ENCODE data around the gene FKBP7.
A peak's percentile ranks its signal among the peaks of the same experiment; 100 is the strongest.

FKBP7 gene

DNA sequence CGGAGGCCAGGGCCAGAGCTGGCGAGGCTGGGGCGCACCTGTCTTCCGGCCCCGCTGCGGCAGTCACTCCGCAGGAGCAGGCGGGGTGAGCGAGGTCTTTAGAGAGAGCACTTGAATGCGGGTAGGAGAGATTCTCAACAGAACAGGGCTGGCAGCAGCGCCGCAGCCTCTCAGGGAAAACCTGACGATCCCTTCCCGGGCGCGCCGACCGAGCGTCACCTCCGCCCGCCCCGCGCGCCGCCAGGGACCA is 28.0 kb downstream of the FKBP7 start:
- peaks cover 38% of the 10 kb centered on the region for H3K79me2 ChIP-seq (ENCODE audit: insufficient read depth, low read length)
- no peaks in the 10 kb centered on the region for H3K27me3 ChIP-seq (ENCODE audit: insufficient read depth, low read length, poor library complexity)
- H3K9ac ChIP-seq (ENCODE audit: low read depth, low read length) = peak overlapping the region; percentile 89
- DNase-seq = no peak
- H3K27ac ChIP-seq (ENCODE audit: low read length) = peak overlapping the region; percentile 95
- peaks cover 39% of the 10 kb centered on the region for H3K36me3 ChIP-seq (ENCODE audit: insufficient read depth, low read length)
- peak overlapping the region; percentile 87 for H3K4me2 ChIP-seq (ENCODE audit: insufficient read depth, low read length)
- peaks cover 19% of the 10 kb centered on the region for H4K20me1 ChIP-seq (ENCODE audit: insufficient read depth, low read length)
- peaks cover 36% of the 10 kb centered on the region for H3K4me1 ChIP-seq (ENCODE audit: insufficient read depth, low read length)
- ATAC-seq (ENCODE audit: insufficient read depth, low read depth) = no peak
- TF ChIP-seq, protein P1, sequence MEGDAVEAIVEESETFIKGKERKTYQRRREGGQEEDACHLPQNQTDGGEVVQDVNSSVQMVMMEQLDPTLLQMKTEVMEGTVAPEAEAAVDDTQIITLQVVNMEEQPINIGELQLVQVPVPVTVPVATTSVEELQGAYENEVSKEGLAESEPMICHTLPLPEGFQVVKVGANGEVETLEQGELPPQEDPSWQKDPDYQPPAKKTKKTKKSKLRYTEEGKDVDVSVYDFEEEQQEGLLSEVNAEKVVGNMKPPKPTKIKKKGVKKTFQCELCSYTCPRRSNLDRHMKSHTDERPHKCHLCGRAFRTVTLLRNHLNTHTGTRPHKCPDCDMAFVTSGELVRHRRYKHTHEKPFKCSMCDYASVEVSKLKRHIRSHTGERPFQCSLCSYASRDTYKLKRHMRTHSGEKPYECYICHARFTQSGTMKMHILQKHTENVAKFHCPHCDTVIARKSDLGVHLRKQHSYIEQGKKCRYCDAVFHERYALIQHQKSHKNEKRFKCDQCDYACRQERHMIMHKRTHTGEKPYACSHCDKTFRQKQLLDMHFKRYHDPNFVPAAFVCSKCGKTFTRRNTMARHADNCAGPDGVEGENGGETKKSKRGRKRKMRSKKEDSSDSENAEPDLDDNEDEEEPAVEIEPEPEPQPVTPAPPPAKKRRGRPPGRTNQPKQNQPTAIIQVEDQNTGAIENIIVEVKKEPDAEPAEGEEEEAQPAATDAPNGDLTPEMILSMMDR (IDR thresholded peaks at IDR 0.05; ENCODE audit: borderline replicate concordance, extremely low read depth, low read length, poor library complexity, severe bottlenecking) = no peak
- TF ChIP-seq EZH2 (IDR thresholded peaks at IDR 0.05; ENCODE audit: borderline replicate concordance, low read depth, low read length, severe bottlenecking) = no peak
- H3K9me3 ChIP-seq (ENCODE audit: insufficient read depth, low read length, severe bottlenecking) = no peaks in the 10 kb centered on the region
- H3K4me3 ChIP-seq (ENCODE audit: low read depth in 1 of 2, low read length in 2 of 2) = peak overlapping the region; percentile 69 to 71
- H2AFZ ChIP-seq (ENCODE audit: low read depth, low read length) = peak overlapping the region; percentile 93

GRCh38 chr2:178449700-178450523 is 28.5 kb downstream of the FKBP7 start:
- Histone ChIP-seq H3K36me3 (ENCODE audit: insufficient read depth, low read length) (peaks cover 44% of the 10 kb centered on the region), H3K4me3 (ENCODE audit: low read depth in 1 of 2, low read length in 2 of 2) (peak overlapping the region; percentile 69 to 71), H3K27ac (ENCODE audit: low read length) (peak overlapping the region; percentile 95), H3K9me3 (ENCODE audit: insufficient read depth, low read length, severe bottlenecking) (no peaks in the 10 kb centered on the region), H3K27me3 (ENCODE audit: insufficient read depth, low read length, poor library complexity) (no peaks in the 10 kb centered on the region), H3K79me2 (ENCODE audit: insufficient read depth, low read length) (peaks cover 43% of the 10 kb centered on the region), H3K9ac (ENCODE audit: low read depth, low read length) (peak overlapping the region; percentile 89), H2AFZ (ENCODE audit: low read depth, low read length) (peak overlapping the region; percentile 93), H3K4me2 (ENCODE audit: insufficient read depth, low read length) (peak overlapping the region; percentile 87), H4K20me1 (ENCODE audit: insufficient read depth, low read length) (peaks cover 19% of the 10 kb centered on the region), H3K4me1 (ENCODE audit: insufficient read depth, low read length) (peaks cover 36% of the 10 kb centered on the region)
- TF ChIP-seq, protein P1 (IDR thresholded peaks at IDR 0.05; ENCODE audit: borderline replicate concordance, extremely low read depth, low read length, poor library complexity, severe bottlenecking) = no peak
- no peak for TF ChIP-seq EZH2 (IDR thresholded peaks at IDR 0.05; ENCODE audit: borderline replicate concordance, low read depth, low read length, severe bottlenecking)
- no peak for DNase-seq
- no peak for ATAC-seq (ENCODE audit: insufficient read depth, low read depth)

DNA sequence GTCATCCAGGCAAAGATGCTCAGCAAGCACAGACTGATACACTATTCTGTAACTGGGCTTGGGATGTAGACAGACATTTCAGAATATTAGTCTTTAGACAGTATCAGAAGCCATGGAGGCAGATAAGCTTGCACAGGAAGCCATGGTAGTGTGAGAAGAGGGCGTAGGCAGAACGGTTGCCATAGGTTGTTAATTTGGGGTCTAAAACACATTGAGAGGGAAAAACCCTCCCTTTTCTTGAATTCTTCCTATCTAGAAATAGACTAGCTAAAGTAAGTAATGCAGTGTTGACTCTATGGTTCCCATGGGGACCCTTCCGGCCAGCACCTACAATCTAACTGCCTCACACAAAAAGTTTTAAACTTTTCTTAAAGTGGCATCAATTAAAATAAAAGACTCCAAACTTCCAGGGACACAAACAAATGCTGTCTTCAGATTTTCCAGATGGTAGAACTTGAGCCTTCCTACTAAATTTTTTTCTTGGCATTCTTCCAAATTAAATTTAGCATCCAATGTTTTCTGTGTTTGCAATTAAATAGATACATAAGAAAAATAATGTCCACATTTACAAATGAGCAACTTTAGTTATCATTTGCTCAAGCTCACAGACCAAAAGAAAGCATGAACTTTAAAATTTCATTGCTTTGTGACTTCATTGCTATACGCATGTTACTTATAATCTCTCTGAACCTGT is 29.3 kb downstream of the FKBP7 start:
- TF ChIP-seq, protein P1 (IDR thresholded peaks at IDR 0.05; ENCODE audit: borderline replicate concordance, extremely low read depth, low read length, poor library complexity, severe bottlenecking) = no peak
- TF ChIP-seq EZH2 (IDR thresholded peaks at IDR 0.05; ENCODE audit: borderline replicate concordance, low read depth, low read length, severe bottlenecking) = no peak
- no peak overlapping the region for H3K27ac ChIP-seq (ENCODE audit: low read length)
- no peak overlapping the region for H2AFZ ChIP-seq (ENCODE audit: low read depth, low read length)
- H3K4me3 ChIP-seq (ENCODE audit: low read depth in 1 of 2, low read length in 2 of 2) = peak overlapping the region; percentile 69 to 71; a peak in 2 of 4 replicates
- peak overlapping the region; percentile 87 for H3K4me2 ChIP-seq (ENCODE audit: insufficient read depth, low read length)
- H3K4me1 ChIP-seq (ENCODE audit: insufficient read depth, low read length) = peaks cover 36% of the 10 kb centered on the region
- peaks cover 19% of the 10 kb centered on the region for H4K20me1 ChIP-seq (ENCODE audit: insufficient read depth, low read length)
- no peaks in the 10 kb centered on the region for H3K27me3 ChIP-seq (ENCODE audit: insufficient read depth, low read length, poor library complexity)
- ATAC-seq (ENCODE audit: insufficient read depth, low read depth) (no peak), DNase-seq (no peak)
- H3K36me3 ChIP-seq (ENCODE audit: insufficient read depth, low read length) = peaks cover 51% of the 10 kb centered on the region
- H3K9me3 ChIP-seq (ENCODE audit: insufficient read depth, low read length, severe bottlenecking) = no peaks in the 10 kb centered on the region
- peak overlapping the region; percentile 89 for H3K9ac ChIP-seq (ENCODE audit: low read depth, low read length)
- peaks cover 46% of the 10 kb centered on the region for H3K79me2 ChIP-seq (ENCODE audit: insufficient read depth, low read length)

All from DND-41 (cell line).